ENCODE data around the gene SPEG. TPM values are rescaled to one million over a fixed set of nuclear protein-coding genes. Genes with fewer than 3 reads are reported as not detected.

The SPEG gene
- total and polyA plus RNA-seq, 3 donors from 2014 or later: 16.0 to 24.3 (median 23.0) TPM

GRCh38 chr2:219469186-219469724, 34.6 kb downstream of the SPEG start:
- Histone ChIP-seq H3K4me3 (no peak overlapping the region), H3K36me3 (ENCODE audit: low read depth, missing control alignments) (no peaks in the 10 kb centered on the region), H3K27ac (no peak overlapping the region), H3K4me1 (peaks cover 13% of the 10 kb centered on the region), H3K27me3 (no peaks in the 10 kb centered on the region), H3K9me3 (no peaks in the 10 kb centered on the region)
- DNase-seq: no peak
- no peak for TF ChIP-seq POLR2A (IDR thresholded peaks at IDR 0.05)
- no peak for TF ChIP-seq CTCF (IDR thresholded peaks at IDR 0.05)
- intact Hi-C loops (cut with DNase I; ENCODE audit: low total_unique reads): no loop called here
- 87 to 88% methylated on average over 14 to 15 of the region's 16 CpGs for WGBS, 2 donors

- TF ChIP-seq CTCF (IDR thresholded peaks at IDR 0.05) (no peak), POLR2A (IDR thresholded peaks at IDR 0.05) (no peak)
- Histone ChIP-seq H3K27me3 (no peaks in the 10 kb centered on the region), H3K4me3 (no peak overlapping the region), H3K4me1 (peaks cover 13% of the 10 kb centered on the region), H3K36me3 (ENCODE audit: low read depth, missing control alignments) (no peaks in the 10 kb centered on the region), H3K27ac (no peak overlapping the region), H3K9me3 (no peaks in the 10 kb centered on the region)
- 57 to 65% methylated on average over 4 of the region's 4 CpGs for WGBS, 2 donors
- no peak for DNase-seq
- intact Hi-C loops (cut with DNase I; ENCODE audit: low total_unique reads): loop anchor here (10.0 kb wide), 1 partner anchor 54 kb away; no protein-coding TSS in a partner anchor
Observed at GRCh38 chr2:219470429-219470828, 35.8 kb downstream of the SPEG start.

- Histone ChIP-seq H3K4me1 (peaks cover 20% of the 10 kb centered on the region), H3K27ac (no peak overlapping the region), H3K4me3 (no peak overlapping the region), H3K36me3 (ENCODE audit: low read depth, missing control alignments) (no peaks in the 10 kb centered on the region), H3K27me3 (no peaks in the 10 kb centered on the region), H3K9me3 (no peaks in the 10 kb centered on the region)
- WGBS, 2 donors: 84 to 85% methylated on average over 7 to 21 of the region's 22 CpGs
- TF ChIP-seq POLR2A (IDR thresholded peaks at IDR 0.05): no peak
- TF ChIP-seq CTCF (IDR thresholded peaks at IDR 0.05): no peak
- DNase-seq: no peak
- intact Hi-C loops (cut with DNase I; ENCODE audit: low total_unique reads): loop anchor here (10.0 kb wide), 1 partner anchor 53 kb away; no protein-coding TSS in a partner anchor
Observed at GRCh38 chr2:219471476-219472371, 37.1 kb downstream of the SPEG start.

GRCh38 chr2:219472629-219473187, 38.1 kb downstream of the SPEG start:
- no peak for TF ChIP-seq POLR2A (IDR thresholded peaks at IDR 0.05)
- no peak for TF ChIP-seq CTCF (IDR thresholded peaks at IDR 0.05)
- no peaks in the 10 kb centered on the region for H3K27me3 ChIP-seq
- H3K27ac ChIP-seq: no peak overlapping the region
- H3K4me3 ChIP-seq: no peak overlapping the region
- peaks cover 21% of the 10 kb centered on the region for H3K4me1 ChIP-seq
- intact Hi-C loops (cut with DNase I; ENCODE audit: low total_unique reads): loop anchor here (10.0 kb wide), 1 partner anchor 52 kb away; no protein-coding TSS in a partner anchor
- H3K9me3 ChIP-seq: no peaks in the 10 kb centered on the region
- no peaks in the 10 kb centered on the region for H3K36me3 ChIP-seq (ENCODE audit: low read depth, missing control alignments)
- WGBS, 2 donors: 90% methylated on average over 8 to 12 of the region's 12 CpGs
- DNase-seq: no peak
